ENCODE measurements around the gene SH3BP5.

- TF ChIP-seq CTCF (conservative IDR thresholded peaks at IDR 0.05 in 1 of 2, IDR thresholded peaks at IDR 0.05 in 1 of 2; ENCODE audit: low read depth in 1 of 2, low read length in 2 of 2) = no peak
- TF ChIP-seq EZH2 (IDR thresholded peaks at IDR 0.05; ENCODE audit: low read length, missing control alignments) = no peak
Observed at GRCh38 chr3:15258720-15259119, 73.7 kb downstream of the SH3BP5 start.

All from fibroblast of lung (primary cell).